Measurements from ENCODE around the gene FAM110D. TPM values are rescaled to one million over a fixed set of nuclear protein-coding genes. Genes with fewer than 3 reads are reported as not detected.

Gene FAM110D
- total RNA-seq, 1 experiment from 2014 or later = 0.46 TPM

GRCh38 chr1:26171084-26172072 is 12.5 kb downstream of the FAM110D start, which contains the start of gene ZNF593OS:
Gene ZNF593OS, minus strand, starts transcription at chr1:26171832. Its CDS starts 171 bp downstream, at chr1:26171661.
- peaks cover 4% of the 10 kb centered on the region for H3K79me1 ChIP-seq (ENCODE audit: insufficient read depth, low read depth, low read length, poor library complexity, severe bottlenecking)
- no peak within 1 kb of the TSS for H2AFZ ChIP-seq (ENCODE audit: low read length)
- peaks cover 22% of the 10 kb centered on the region for H3K27me3 Mint-ChIP-seq (ENCODE audit: low read depth)
- H4K8ac ChIP-seq (replicated peaks; ENCODE audit: insufficient read length, low read depth, low read length) = no peak within 1 kb of the TSS
- no peak within 1 kb of the TSS for H2BK20ac ChIP-seq (ENCODE audit: low read depth, low read length, poor library complexity, severe bottlenecking)
- H3K27ac Mint-ChIP-seq = no peak within 1 kb of the TSS
- no peak within 1 kb of the TSS for H2BK120ac ChIP-seq (ENCODE audit: low read depth, low read length, poor library complexity, severe bottlenecking)
- no peak within 1 kb of the TSS for H2BK12ac ChIP-seq (ENCODE audit: insufficient read length, low read depth, low read length)
- H4K20me1 ChIP-seq (ENCODE audit: control insufficient read depth, insufficient read depth, insufficient read length) = no peaks in the 10 kb centered on the region
- H3K9ac ChIP-seq (ENCODE audit: extremely low read depth, insufficient read length, low read length) = no peak within 1 kb of the TSS
- no peak within 1 kb of the TSS for H3K27ac ChIP-seq (ENCODE audit: insufficient read length, low read depth, low read length)
- H2BK15ac ChIP-seq (ENCODE audit: low read depth, low read length) = no peak within 1 kb of the TSS
- H4K91ac ChIP-seq (ENCODE audit: insufficient read length, low read depth, low read length) = no peak within 1 kb of the TSS
- H3T11ph ChIP-seq (ENCODE audit: low read length) = no peak within 1 kb of the TSS
- WGBS (ENCODE audit: extremely low coverage, insufficient read length, low lambda C conversion rate) = no CpG with 5 or more reads among the region's 34 CpGs
- H3K9me3 ChIP-seq (ENCODE audit: control insufficient read depth, low read depth, low read length) = no peaks in the 10 kb centered on the region
- no peak within 1 kb of the TSS for H3K56ac ChIP-seq (ENCODE audit: insufficient read length, low read depth, low read length)
- DNase-seq = no peak
- peaks cover 0 to 8% (median 7%) of the 10 kb centered on the region in 3 experiments; a peak in 3 of 7 replicates for H3K36me3 Mint-ChIP-seq (ENCODE audit: insufficient read depth in 1 of 3, low read depth in 3 of 3)
- no peak within 1 kb of the TSS for H2AK5ac ChIP-seq (ENCODE audit: insufficient read length, low read length)
- peaks cover 7% of the 10 kb centered on the region for H3K23me2 ChIP-seq (ENCODE audit: insufficient read length, low read depth, low read length, poor library complexity, severe bottlenecking)
- no peak for TF ChIP-seq CTCF (conservative IDR thresholded peaks at IDR 0.05)
- H3K4me1 ChIP-seq (ENCODE audit: insufficient read depth, low read length) = no peaks in the 10 kb centered on the region; the same call in 1 of the 2 replicates
- H3K27me3 ChIP-seq (ENCODE audit: insufficient read depth, low read length) = no peaks in the 10 kb centered on the region
- peaks cover 14 to 40% of the 10 kb centered on the region in 2 experiments for H3K4me1 Mint-ChIP-seq
- H4K5ac ChIP-seq (ENCODE audit: insufficient read length, low read depth, low read length) = no peak within 1 kb of the TSS
- H2BK5ac ChIP-seq (ENCODE audit: insufficient read length, low read length) = no peak within 1 kb of the TSS
- no peak within 1 kb of the TSS for H3K14ac ChIP-seq (ENCODE audit: insufficient read depth, low read length)
- H3K4me3 Mint-ChIP-seq = peak within 1 kb of the TSS; percentile 83 to 88
- peaks cover 4% of the 10 kb centered on the region; the same call in 1 of the 2 replicates for H3K79me2 ChIP-seq (ENCODE audit: insufficient read depth, low read length)
- no peak within 1 kb of the TSS for H3K18ac ChIP-seq (ENCODE audit: insufficient read length, low read depth, low read length)
- H3K4me2 ChIP-seq (ENCODE audit: insufficient read depth, insufficient read length, low read length) = peak within 1 kb of the TSS; percentile 78
- no peak within 1 kb of the TSS for H3K4ac ChIP-seq (ENCODE audit: low read depth, low read length)
- no peaks in the 10 kb centered on the region for H3K9me3 Mint-ChIP-seq
- no peak within 1 kb of the TSS for H3K23ac ChIP-seq (ENCODE audit: insufficient read length, low read depth, low read length)

Measured in H9 (cell line).